Measurements from ENCODE around the gene ABLIM1.

ABLIM1 gene

GRCh38 chr10:114404171-114405010, 253.7 kb downstream of the ABLIM1 start, which contains the start of gene AFAP1L2:
Gene AFAP1L2, minus strand, starts transcription at chr10:114404502. Its CDS starts 47 bp downstream, at chr10:114404455.
- no peak for DNase-seq (ENCODE audit: low read depth)
- TF ChIP-seq CTCF (conservative IDR thresholded peaks at IDR 0.05; ENCODE audit: low read depth, low read length), result no peak
- peak within 1 kb of the TSS; percentile 29 for H3K4me3 ChIP-seq (ENCODE audit: low read length)

GRCh38 chr10:114403541-114404161, 254.4 kb downstream of the ABLIM1 start:
- peak; percentile 33 for TF ChIP-seq CTCF (conservative IDR thresholded peaks at IDR 0.05; ENCODE audit: low read depth, low read length)
- no peak for DNase-seq (ENCODE audit: low read depth)
- H3K4me3 ChIP-seq (ENCODE audit: low read length), result peak overlapping the region; percentile 29

GRCh38 chr10:114402871-114403540, 255.1 kb downstream of the ABLIM1 start:
- peak overlapping the region; percentile 29 for H3K4me3 ChIP-seq (ENCODE audit: low read length)
- no peak for TF ChIP-seq CTCF (conservative IDR thresholded peaks at IDR 0.05; ENCODE audit: low read depth, low read length)
- DNase-seq (ENCODE audit: low read depth), result no peak

GRCh38 chr10:114402233-114402632, 255.8 kb downstream of the ABLIM1 start:
- DNase-seq (ENCODE audit: low read depth), result no peak
- H3K4me3 ChIP-seq (ENCODE audit: low read length), result no peak overlapping the region
- no peak for TF ChIP-seq CTCF (conservative IDR thresholded peaks at IDR 0.05; ENCODE audit: low read depth, low read length)

- TF ChIP-seq CTCF (conservative IDR thresholded peaks at IDR 0.05; ENCODE audit: low read depth, low read length), result no peak
- no peak for DNase-seq (ENCODE audit: low read depth)
- H3K4me3 ChIP-seq (ENCODE audit: low read length), result no peak overlapping the region
These were observed 256.8 kb downstream of the ABLIM1 start for GRCh38 chr10:114401195-114401791.

- no peak for TF ChIP-seq CTCF (conservative IDR thresholded peaks at IDR 0.05; ENCODE audit: low read depth, low read length)
- H3K4me3 ChIP-seq (ENCODE audit: low read length), result no peak overlapping the region
- no peak for DNase-seq (ENCODE audit: low read depth)
These were observed 258.0 kb downstream of the ABLIM1 start for GRCh38 chr10:114400091-114400490.
